GM12872 (cell line): Measurements from ENCODE around the gene RNU6-1.

Experiments used
- CTCF ChIP-seq: IDR thresholded peaks from 3 replicates; pipeline ENCODE4 v1.5.1; 2011; ENCODE audit warnings: low read depth, mild to moderate bottlenecking, low read length, moderate library complexity; ENCODE audit not compliant: insufficient read depth

RNU6-1 gene

GRCh38 chr15:67855842-67856241, 16.0 kb upstream of the RNU6-1 start:
- TF ChIP-seq CTCF: no peak

GRCh38 chr15:67854358-67854757, 14.5 kb upstream of the RNU6-1 start:
- TF ChIP-seq CTCF: no peak

- no peak for TF ChIP-seq CTCF
Observed at GRCh38 chr15:67853454-67853853, 13.6 kb upstream of the RNU6-1 start.

GRCh38 chr15:67852418-67852817, 12.6 kb upstream of the RNU6-1 start:
- TF ChIP-seq CTCF: no peak

- no peak for TF ChIP-seq CTCF
Observed at GRCh38 chr15:67850994-67851571, 11.2 kb upstream of the RNU6-1 start.

- no peak for TF ChIP-seq CTCF
Observed at GRCh38 chr15:67850336-67850735, 10.5 kb upstream of the RNU6-1 start.

GRCh38 chr15:67849538-67849937, 9.7 kb upstream of the RNU6-1 start:
- TF ChIP-seq CTCF: no peak

GRCh38 chr15:67845974-67846373, 6.1 kb upstream of the RNU6-1 start:
- TF ChIP-seq CTCF: no peak
